HG03469 (cell line): ENCODE measurements around the gene P4HTM.
A peak's percentile ranks its signal among the peaks of the same experiment; 100 is the strongest.

ENCODE experiments used
- ATAC-seq: cut with Tn5 transposase; IDR thresholded peaks from one replicate; pipeline ENCODE4 v1.9.1; 2021; ENCODE audit warnings: mild to moderate bottlenecking, moderate library complexity, moderate number of reproducible peaks; ENCODE audit not compliant: unreplicated experiment

Gene P4HTM

GRCh38 chr3:48983096-48983495 is 6.9 kb upstream of the P4HTM start:
- no peak for ATAC-seq

GRCh38 chr3:48984663-48985062 is 5.4 kb upstream of the P4HTM start:
- no peak for ATAC-seq

- ATAC-seq, result no peak
These were observed 4.1 kb upstream of the P4HTM start for GRCh38 chr3:48985831-48986376.

GRCh38 chr3:48989126-48989795 is 780 bp upstream of the P4HTM start:
- no peak for ATAC-seq

- ATAC-seq, result no peak
These were observed 812 bp downstream of the P4HTM start for GRCh38 chr3:48990636-48991469.

- no peak for ATAC-seq
These were observed 2.0 kb downstream of the P4HTM start for GRCh38 chr3:48991851-48992545.

GRCh38 chr3:48993834-48994233 is 3.8 kb downstream of the P4HTM start:
- no peak for ATAC-seq

GRCh38 chr3:48996640-48997039 is 6.6 kb downstream of the P4HTM start:
- no peak for ATAC-seq

- no peak for ATAC-seq
These were observed 7.1 kb downstream of the P4HTM start for GRCh38 chr3:48997102-48997635.

GRCh38 chr3:48997714-48998637 is 7.9 kb downstream of the P4HTM start:
- no peak for ATAC-seq

GRCh38 chr3:48999085-48999858 is 9.2 kb downstream of the P4HTM start:
- no peak for ATAC-seq

GRCh38 chr3:49001155-49001554 is 11.1 kb downstream of the P4HTM start:
- ATAC-seq, result no peak

GRCh38 chr3:49004352-49005302 is 14.6 kb downstream of the P4HTM start:
- ATAC-seq, result no peak

GRCh38 chr3:49005303-49005680 is 15.3 kb downstream of the P4HTM start:
- no peak for ATAC-seq

GRCh38 chr3:49005998-49006397 is 16.0 kb downstream of the P4HTM start:
- ATAC-seq, result no peak

- ATAC-seq, result no peak
These were observed 16.5 kb downstream of the P4HTM start for GRCh38 chr3:49006408-49007067.

- ATAC-seq, result peak; percentile 77
These were observed 17.2 kb downstream of the P4HTM start, which contains the start of gene WDR6 for GRCh38 chr3:49007068-49007770. WDR6 (plus strand) TSS chr3:49007391; CDS start chr3:49007432, 41 bp downstream.
